H1 (cell line): ENCODE results near the gene GPC6. TPM values are rescaled to one million over a fixed set of nuclear protein-coding genes. Genes with fewer than 3 reads are reported as not detected.

Experiments used
- CTCF ChIA-PET: fragments of 300-600 bp; sonication (Branson Sonifier 250); formaldehyde crosslinking; loops from one replicate; lab custom pipeline; 2021; ENCODE audit not compliant: partially characterized antibody; lab: Charles Lee
- POLR2A ChIA-PET: fragments of 300-600 bp; sonication (Branson Sonifier 250); formaldehyde crosslinking; loops from one replicate; lab custom pipeline; 2021; ENCODE audit warnings: inconsistent platforms; ENCODE audit not compliant: partially characterized antibody; lab: Charles Lee
- DNase-seq, 2 experiments: peaks; one replicate each; pipeline versions ENCODE4 v3.0.0 to v3.0.0-alpha.2; 2010 to 2022; ENCODE audit warnings: low spot score in 2 of 2, low read depth in 1 of 2, mixed read lengths in 1 of 2
- FAIRE-seq: peaks from 2 replicates; lab custom pipeline; 2011; peaks lifted over from hg19 to GRCh38; lab: Jason Lieb, UNC
- H2AFZ ChIP-seq: 2 replicates; pipeline ENCODE4 v1.8.1; 2012; ENCODE audit warnings: low read length, inconsistent platforms
- H2AK5ac ChIP-seq: 2 replicates; pipeline ENCODE4 v1.6.1; 2013; ENCODE audit warnings: low read depth, low read length
- H2BK120ac ChIP-seq: replicated peaks from 2 replicates; pipeline ENCODE3; 2013; ENCODE audit warnings: low read depth, low read length, inconsistent platforms
- H2BK12ac ChIP-seq: 2 replicates; pipeline ENCODE4 v1.6.1; 2013; ENCODE audit warnings: low read depth, low read length
- H2BK15ac ChIP-seq: 2 replicates; pipeline ENCODE4 v1.6.1; 2013; ENCODE audit warnings: low read length
- H2BK20ac ChIP-seq: 2 replicates; pipeline ENCODE4 v1.6.1; 2013; ENCODE audit warnings: low read length
- H2BK5ac ChIP-seq: 2 replicates; pipeline ENCODE4 v1.6.1; 2013; ENCODE audit warnings: low read depth, low read length
- H3K14ac ChIP-seq: 2 replicates; pipeline ENCODE4 v1.6.1; 2013; ENCODE audit warnings: inconsistent platforms; ENCODE audit not compliant: insufficient read length
- H3K18ac ChIP-seq: 2 replicates; pipeline ENCODE4 v1.6.1; 2013; ENCODE audit warnings: low read length; ENCODE audit errors: extremely low read depth
- H3K23ac ChIP-seq: 2 replicates; pipeline ENCODE4 v1.6.1; 2013; ENCODE audit warnings: inconsistent platforms; ENCODE audit not compliant: insufficient read length
- H3K23me2 ChIP-seq: 2 replicates; pipeline ENCODE4 v1.6.1; 2013; ENCODE audit warnings: low read depth, low read length
- H3K27ac ChIP-seq: 2 replicates; pipeline ENCODE4 v1.6.1; 2011; ENCODE audit warnings: low read depth, low read length, inconsistent platforms
- H3K27me3 ChIP-seq, 4 experiments: replicated peaks in 1 of 4; 1 replicate in 1 of 4; 2 replicates in 3 of 4; pipeline versions ENCODE4 v1.6.1 to v1.8.1; 2011 to 2013; ENCODE audit warnings: low read length in 3 of 4, mild to moderate bottlenecking in 3 of 4, inconsistent platforms in 2 of 4, mixed read lengths in 2 of 4, moderate library complexity in 1 of 4; ENCODE audit not compliant: control insufficient read depth in 3 of 4, insufficient read depth in 3 of 4; ENCODE audit errors: extremely low read depth in 1 of 4
- H3K36me3 ChIP-seq, 4 experiments: 2 replicates each; pipeline versions ENCODE4 v1.6.1 to v1.8.1; 2011 to 2013; ENCODE audit warnings: mild to moderate bottlenecking in 4 of 4, low read length in 3 of 4, moderate library complexity in 2 of 4, control low read depth in 1 of 4, inconsistent platforms in 1 of 4; ENCODE audit not compliant: insufficient read depth in 4 of 4, control insufficient read depth in 2 of 4
- H3K4ac ChIP-seq: replicated peaks from 2 replicates; pipeline ENCODE3; 2013; ENCODE audit warnings: low read length, low read depth, mixed read lengths, inconsistent platforms; ENCODE audit not compliant: insufficient read length
- H3K4me1 ChIP-seq, 4 experiments: replicated peaks in 1 of 4; 1 replicate in 1 of 4; 2 replicates in 3 of 4; pipeline versions ENCODE4 v1.6.1 to v1.8.1; 2011 to 2013; ENCODE audit warnings: low read length in 3 of 4, inconsistent platforms in 2 of 4, mixed read lengths in 1 of 4; ENCODE audit not compliant: insufficient read depth in 4 of 4, control insufficient read depth in 3 of 4
- H3K4me2 ChIP-seq, 2 experiments: 2 replicates each; pipeline versions ENCODE4 v1.6.1 to v1.8.1; 2011 to 2013; ENCODE audit warnings: low read depth in 2 of 2, low read length in 2 of 2, control low read depth in 1 of 2, inconsistent platforms in 1 of 2, mild to moderate bottlenecking in 1 of 2; ENCODE audit not compliant: insufficient read depth in 1 of 2
- H3K4me3 ChIP-seq, 4 experiments: fragments of 200-600, 300-600 bp in 1 of 4; sonication (generic), shearing (Covaris generic), sonication (Bioruptor Twin) in 1 of 4; 2 replicates each; pipeline versions ENCODE4 v1.5.1 to v1.8.1; 2011 to 2016; ENCODE audit warnings: low read length in 4 of 4, low read depth in 3 of 4, control low read depth in 2 of 4, inconsistent platforms in 2 of 4, mild to moderate bottlenecking in 2 of 4, mixed read lengths in 1 of 4, moderate library complexity in 1 of 4; ENCODE audit not compliant: insufficient read depth in 2 of 4; ENCODE audit errors: extremely low read depth in 1 of 4
- H3K56ac ChIP-seq: replicated peaks from 2 replicates; pipeline ENCODE3; 2013; ENCODE audit warnings: low read depth, mild to moderate bottlenecking, mixed read lengths, low read length, inconsistent platforms; ENCODE audit not compliant: insufficient read length
- H3K79me1 ChIP-seq: 2 replicates; pipeline ENCODE4 v1.6.1; 2013; ENCODE audit warnings: low read depth, low read length, control low read depth
- H3K79me2 ChIP-seq, 2 experiments: 2 replicates each; pipeline versions ENCODE4 v1.6.1 to v1.8.1; 2012 to 2013; ENCODE audit warnings: low read length in 2 of 2, mild to moderate bottlenecking in 2 of 2, inconsistent platforms in 1 of 2; ENCODE audit not compliant: insufficient read depth in 2 of 2, control insufficient read depth in 1 of 2
- H3K9ac ChIP-seq, 4 experiments: replicated peaks in 1 of 4; 1 replicate in 1 of 4; 2 replicates in 3 of 4; pipeline versions ENCODE4 v1.6.1 to v1.8.1; 2011 to 2013; ENCODE audit warnings: low read depth in 3 of 4, low read length in 3 of 4, control low read depth in 2 of 4, mild to moderate bottlenecking in 2 of 4, moderate library complexity in 2 of 4, inconsistent platforms in 1 of 4; ENCODE audit errors: extremely low read depth in 1 of 4
- H3K9me3 ChIP-seq, 2 experiments: 2 replicates each; pipeline versions ENCODE4 v1.6.1 to v1.8.1; 2012 to 2013; ENCODE audit warnings: mild to moderate bottlenecking in 2 of 2, moderate library complexity in 2 of 2, control low read depth in 1 of 2, inconsistent platforms in 1 of 2, low read depth in 1 of 2, low read length in 1 of 2, mixed read lengths in 1 of 2; ENCODE audit not compliant: insufficient read depth in 2 of 2
- H4K20me1 ChIP-seq, 2 experiments: replicated peaks in 1 of 2; 2 replicates each; pipeline versions ENCODE3 to v1.8.1; 2011 to 2013; ENCODE audit warnings: inconsistent platforms in 2 of 2, low read length in 2 of 2, mild to moderate bottlenecking in 1 of 2; ENCODE audit not compliant: insufficient read depth in 2 of 2, control insufficient read depth in 1 of 2
- H4K5ac ChIP-seq: 2 replicates; pipeline ENCODE4 v1.6.1; 2013; ENCODE audit warnings: low read length, low read depth, mixed read lengths, inconsistent platforms; ENCODE audit not compliant: insufficient read length
- H4K8ac ChIP-seq: 2 replicates; pipeline ENCODE4 v1.8.0; 2013; ENCODE audit warnings: mild to moderate bottlenecking, moderate library complexity, low read length, inconsistent platforms; ENCODE audit not compliant: insufficient read depth; ENCODE audit errors: extremely low read depth
- H4K91ac ChIP-seq: replicated peaks from 2 replicates; pipeline ENCODE3; 2013; ENCODE audit warnings: low read length, mixed read lengths, inconsistent platforms; ENCODE audit not compliant: insufficient read length
- BCL11A ChIP-seq, 2 experiments: IDR thresholded peaks; one replicate each; pipeline ENCODE4 v1.6.1; 2011; ENCODE audit warnings: low read depth in 2 of 2, low read length in 2 of 2, mild to moderate bottlenecking in 2 of 2
- CBX8 ChIP-seq: fragments of 300-800, 300-1000 bp; sonication (generic); IDR thresholded peaks from 2 replicates; pipeline ENCODE4 v1.7.1; 2016; ENCODE audit warnings: low read depth, low read length, borderline replicate concordance
- JUN ChIP-seq: IDR thresholded peaks from 2 replicates; pipeline ENCODE4 v1.6.1; 2011; ENCODE audit warnings: low read depth, mild to moderate bottlenecking, improper control_type of control experiment, low read length
- SIN3A ChIP-seq, 2 experiments: IDR thresholded peaks in 1 of 2; conservative IDR thresholded peaks in 1 of 2; 2 replicates each; pipeline ENCODE4 v1.6.1; 2011 to 2012; ENCODE audit warnings: low read length in 2 of 2, improper control_type of control experiment in 1 of 2, low read depth in 1 of 2, mild to moderate bottlenecking in 1 of 2
- TAF7 ChIP-seq: optimal IDR thresholded peaks from 2 replicates; pipeline ENCODE3; 2011; ENCODE audit warnings: low read depth, mild to moderate bottlenecking, inconsistent platforms, low read length, moderate library complexity, borderline replicate concordance
- WGBS, 2 experiments: shearing (Covaris generic) in 1 of 2; methylation state at CpG; one replicate each; pipeline versions ENCODE4 v1.1.6 to v1.1.7; 2013 to 2015; ENCODE audit warnings: low lambda C conversion rate in 2 of 2, mixed read lengths in 2 of 2, inconsistent platforms in 1 of 2, low coverage in 1 of 2, missing lambda C conversion rate in 1 of 2; ENCODE audit not compliant: insufficient replicate concordance in 2 of 2, insufficient coverage in 1 of 2, insufficient read length in 1 of 2; ENCODE audit errors: extremely low coverage in 1 of 2, missing lambda C conversion rate in 1 of 2; 5-methylcytosine and 5-hydroxymethylcytosine counted together
- polyA plus RNA-seq, 7 experiments: library from polyadenylated mRNA; depleted of rRNA in 3 of 7; stranded (reverse) in 5 of 7; unstranded in 2 of 7; fragments of >200 nt in 5 of 7; fragments of 200-250 nt in 2 of 7; gene quantifications; 1 replicate in 5 of 7; 2 replicates in 1 of 7; 4 replicates in 1 of 7; pipeline versions ENCODE4 v1.2.1 to v1.2.3, GENCODE V29; 2011 to 2013; ENCODE audit warnings: missing spikeins in 2 of 7, mixed read lengths in 2 of 7
- total RNA-seq: library from RNA; stranded (reverse); fragmentation: NEBNext Ultra II Directional; extraction: Animal tissue kit (Norgen Biotek cat#: 25700); gene quantifications from 2 replicates; pipeline ENCODE4 v1.2.1, GENCODE V29; 2021

GPC6 gene
- total and polyA plus RNA-seq, 2 of the 8 experiments (the other 6 are each of a cell fraction or from before 2014, with no cell fraction given): 5.4 to 12.0 TPM

- no peak overlapping the region for H2AFZ ChIP-seq
- H3K27me3 ChIP-seq: no peaks in the 10 kb centered on the region
- FAIRE-seq: no peak
- no peak overlapping the region for H2BK15ac ChIP-seq
- no peak overlapping the region for H3K4ac ChIP-seq
- no peak overlapping the region for H2BK120ac ChIP-seq
- H2AK5ac ChIP-seq: no peak overlapping the region
- H3K14ac ChIP-seq: no peak overlapping the region
- no peak for TF ChIP-seq CBX8
- no peak for TF ChIP-seq JUN
- TF ChIP-seq BCL11A (IDR thresholded peaks at IDR 0.05; ENCODE audit: low read depth in 2 of 2, low read length in 2 of 2): no peak
- TF ChIP-seq TAF7: no peak
- no peak for TF ChIP-seq SIN3A (conservative IDR thresholded peaks at IDR 0.05 in 1 of 2, IDR thresholded peaks at IDR 0.05 in 1 of 2; ENCODE audit: low read depth in 1 of 2, low read length in 2 of 2)
- TF ChIP-seq, all 59 proteins: peak for 0
- Histone ChIP-seq H3K79me2 (no peaks in the 10 kb centered on the region), H2BK5ac (no peak overlapping the region), H3K36me3 (no peaks in the 10 kb centered on the region), H3K27ac (no peak overlapping the region), H3K23ac (no peak overlapping the region), H3K79me1 (no peaks in the 10 kb centered on the region), H3K4me1 (0 out of 7 replicates have a peak, but pooled peaks cover 0 to 1% (median 0%) of the 10 kb centered on the region in 4 experiments), H3K18ac (no peak overlapping the region), H4K8ac (no peak overlapping the region), H3K9ac (no peak overlapping the region), H2BK12ac (no peak overlapping the region), H3K56ac (no peak overlapping the region), H4K91ac (no peak overlapping the region), H4K5ac (no peak overlapping the region), H3K4me3 (no peak overlapping the region), H2BK20ac (no peak overlapping the region), H4K20me1 (no peaks in the 10 kb centered on the region), H3K4me2 (no peak overlapping the region), H3K9me3 (no peaks in the 10 kb centered on the region), H3K23me2 (no peaks in the 10 kb centered on the region)
- 60% methylated on average over 1 of the region's 1 CpG; no CpG with 5 or more reads in 1 of the 2 experiments for whole genome bisulfite sequencing, 2 experiments
- ChIA-PET POLR2A (no interaction called here), CTCF (no interaction called here)
- no peak for DNase-seq
Measured at GRCh38 chr13:93755341-93755740, 528.7 kb downstream of the GPC6 start.
